ENCODE data around the gene RPTOR. TPM values are rescaled to one million over a fixed set of nuclear protein-coding genes. Genes with fewer than 3 reads are reported as not detected.

RPTOR gene
- total RNA-seq, 1 experiment from 2014 or later: 25.1 TPM

DNA sequence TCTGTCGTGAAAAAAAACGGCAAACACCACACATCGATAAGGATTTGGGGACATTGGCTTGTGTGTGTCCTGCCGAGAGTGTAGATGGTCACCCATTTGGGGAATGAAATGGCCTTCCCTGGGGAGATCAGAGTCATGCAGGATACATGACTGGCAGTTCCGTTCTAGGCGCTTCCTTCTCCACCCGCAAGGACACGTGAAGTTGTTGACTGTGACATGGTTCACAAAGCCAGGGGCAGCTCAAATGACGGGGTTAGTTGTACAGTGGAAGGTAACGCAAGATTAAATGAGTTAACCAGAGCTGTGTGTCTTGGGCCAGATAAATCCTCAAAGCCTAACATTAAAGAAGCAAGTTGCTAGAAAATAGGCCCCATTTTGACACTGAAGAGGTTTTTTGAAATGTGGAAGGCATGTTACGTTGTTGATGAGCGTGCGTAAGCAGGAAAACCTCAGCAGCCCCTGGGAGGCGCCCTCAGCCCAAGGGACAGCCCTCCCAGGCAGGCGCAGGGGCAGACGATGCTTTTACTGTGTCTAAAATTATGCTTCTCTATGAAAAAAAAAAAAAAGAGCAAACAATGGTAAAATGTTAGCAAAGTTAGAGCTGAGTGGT lies 411.1 kb downstream of the RPTOR start:
- Histone ChIP-seq H3K27me3 (ENCODE audit: insufficient read depth, low read length) (no peaks in the 10 kb centered on the region), H3K9ac (ENCODE audit: extremely low read depth, insufficient read length, low read length) (no peak overlapping the region), H2BK20ac (ENCODE audit: low read depth, low read length, poor library complexity, severe bottlenecking) (no peak overlapping the region), H2AFZ (ENCODE audit: low read length) (no peak overlapping the region), H4K5ac (ENCODE audit: insufficient read length, low read depth, low read length) (no peak overlapping the region), H3K4ac (ENCODE audit: low read depth, low read length) (no peak overlapping the region), H3K79me2 (ENCODE audit: insufficient read depth, low read length) (no peaks in the 10 kb centered on the region), H2BK15ac (ENCODE audit: low read depth, low read length) (no peak overlapping the region), H3K27ac (ENCODE audit: insufficient read length, low read depth, low read length) (no peak overlapping the region), H3K4me1 (ENCODE audit: insufficient read depth, low read length) (no peaks in the 10 kb centered on the region), H4K91ac (ENCODE audit: insufficient read length, low read depth, low read length) (no peak overlapping the region), H3K18ac (ENCODE audit: insufficient read length, low read depth, low read length) (no peak overlapping the region), H3K4me2 (ENCODE audit: insufficient read depth, insufficient read length, low read length) (no peak overlapping the region), H4K20me1 (ENCODE audit: control insufficient read depth, insufficient read depth, insufficient read length) (no peaks in the 10 kb centered on the region), H3K56ac (ENCODE audit: insufficient read length, low read depth, low read length) (no peak overlapping the region), H3K23ac (ENCODE audit: insufficient read length, low read depth, low read length) (no peak overlapping the region), H3T11ph (ENCODE audit: low read length) (no peak overlapping the region), H3K79me1 (ENCODE audit: insufficient read depth, low read depth, low read length, poor library complexity, severe bottlenecking) (no peaks in the 10 kb centered on the region), H3K9me3 (ENCODE audit: control insufficient read depth, low read depth, low read length) (no peaks in the 10 kb centered on the region), H3K14ac (ENCODE audit: insufficient read depth, low read length) (no peak overlapping the region), H3K23me2 (ENCODE audit: insufficient read length, low read depth, low read length, poor library complexity, severe bottlenecking) (no peaks in the 10 kb centered on the region), H2AK5ac (ENCODE audit: insufficient read length, low read length) (no peak overlapping the region), H2BK12ac (ENCODE audit: insufficient read length, low read depth, low read length) (no peak overlapping the region), H2BK5ac (ENCODE audit: insufficient read length, low read length) (no peak overlapping the region), H2BK120ac (ENCODE audit: low read depth, low read length, poor library complexity, severe bottlenecking) (no peak overlapping the region), H4K8ac (replicated peaks; ENCODE audit: insufficient read length, low read depth, low read length) (no peak overlapping the region)
- Mint-ChIP-seq H3K27me3 (ENCODE audit: low read depth) (peaks cover 1% of the 10 kb centered on the region; the same call in 1 of the 2 replicates), H3K27ac (peak overlapping the region in 2 of 3 experiments; percentile 50 to 57; a peak in 4 of 7 replicates), H3K9me3 (no peaks in the 10 kb centered on the region), H3K4me3 (no peak overlapping the region), H3K4me1 (peaks cover 8 to 12% of the 10 kb centered on the region in 2 experiments; a peak in 3 of 4 replicates), H3K36me3 (ENCODE audit: insufficient read depth in 1 of 3, low read depth in 3 of 3) (peaks cover 0 to 6% (median 0%) of the 10 kb centered on the region in 3 experiments; a peak in 3 of 7 replicates)
- DNase-seq: no peak
- no CpG with 5 or more reads among the region's 16 CpGs for WGBS (ENCODE audit: extremely low coverage, insufficient read length, low lambda C conversion rate)
- TF ChIP-seq, protein P1, sequence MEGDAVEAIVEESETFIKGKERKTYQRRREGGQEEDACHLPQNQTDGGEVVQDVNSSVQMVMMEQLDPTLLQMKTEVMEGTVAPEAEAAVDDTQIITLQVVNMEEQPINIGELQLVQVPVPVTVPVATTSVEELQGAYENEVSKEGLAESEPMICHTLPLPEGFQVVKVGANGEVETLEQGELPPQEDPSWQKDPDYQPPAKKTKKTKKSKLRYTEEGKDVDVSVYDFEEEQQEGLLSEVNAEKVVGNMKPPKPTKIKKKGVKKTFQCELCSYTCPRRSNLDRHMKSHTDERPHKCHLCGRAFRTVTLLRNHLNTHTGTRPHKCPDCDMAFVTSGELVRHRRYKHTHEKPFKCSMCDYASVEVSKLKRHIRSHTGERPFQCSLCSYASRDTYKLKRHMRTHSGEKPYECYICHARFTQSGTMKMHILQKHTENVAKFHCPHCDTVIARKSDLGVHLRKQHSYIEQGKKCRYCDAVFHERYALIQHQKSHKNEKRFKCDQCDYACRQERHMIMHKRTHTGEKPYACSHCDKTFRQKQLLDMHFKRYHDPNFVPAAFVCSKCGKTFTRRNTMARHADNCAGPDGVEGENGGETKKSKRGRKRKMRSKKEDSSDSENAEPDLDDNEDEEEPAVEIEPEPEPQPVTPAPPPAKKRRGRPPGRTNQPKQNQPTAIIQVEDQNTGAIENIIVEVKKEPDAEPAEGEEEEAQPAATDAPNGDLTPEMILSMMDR (conservative IDR thresholded peaks at IDR 0.05): peak; percentile 48; the same call in 2 of the 3 replicates

Measured in H9 (cell line).